K562 (cell line): Measurements from ENCODE around the gene CYP51A1. TPM values are rescaled to one million over a fixed set of nuclear protein-coding genes. Genes with fewer than 3 reads are reported as not detected.

Experiments used
- BCOR ChIP-seq: fragments of 450-650 bp; IDR thresholded peaks from 2 replicates; pipeline ENCODE4 v1.6.1; 2016
- CREBBP ChIP-seq: IDR thresholded peaks from one replicate; pipeline ENCODE4 v1.6.1; 2012; ENCODE audit warnings: low read depth, mild to moderate bottlenecking, control low read depth, inconsistent platforms, low read length
- CREM ChIP-seq: IDR thresholded peaks from 2 replicates; pipeline ENCODE4 v1.6.1; 2014; ENCODE audit warnings: antibody characterized with exemption, low read depth
- FOSL1 ChIP-seq: fragments of 200-800 bp; sonication (Bioruptor generic); conservative IDR thresholded peaks from 2 replicates; pipeline ENCODE4 v1.6.1; 2016; ENCODE audit warnings: missing genetic modification characterization, missing compliant biosample characterization
- LEF1 ChIP-seq: fragments of 450-650 bp; IDR thresholded peaks from 2 replicates; pipeline ENCODE4 v1.6.1; 2016; ENCODE audit warnings: mild to moderate bottlenecking
- MAFG ChIP-seq: fragments of 450-650 bp; conservative IDR thresholded peaks from 2 replicates; pipeline ENCODE4 v1.6.1; 2016; ENCODE audit warnings: missing genetic modification characterization, missing compliant biosample characterization
- PML ChIP-seq: IDR thresholded peaks from 2 replicates; pipeline ENCODE4 v1.6.1; 2012; ENCODE audit warnings: low read length, inconsistent platforms
- RBFOX2 ChIP-seq: fragments of 200-400 bp; formaldehyde crosslinking; IDR thresholded peaks from 2 replicates; pipeline ENCODE4 v1.6.1; 2017; ENCODE audit warnings: low read depth, mild to moderate bottlenecking, low read length, moderate library complexity
- SMAD4 ChIP-seq: fragments of 250-450 bp; sonication (Bioruptor Pico); conservative IDR thresholded peaks from 2 replicates; pipeline ENCODE4 v1.8.0; 2021; ENCODE audit warnings: inconsistent platforms, mild to moderate bottlenecking, moderate library complexity
- SP2 ChIP-seq: IDR thresholded peaks from 2 replicates; pipeline ENCODE4 v1.6.1; 2011; ENCODE audit warnings: mild to moderate bottlenecking, low read depth, low read length, moderate library complexity; ENCODE audit not compliant: poor library complexity, severe bottlenecking; ENCODE audit errors: extremely low read depth
- ZC3H4 ChIP-seq: sonication (generic); formaldehyde crosslinking; IDR thresholded peaks from 2 replicates; pipeline ENCODE4 v1.9.0; 2021; ENCODE audit warnings: missing genetic modification reagents, borderline replicate concordance
- ZEB2 ChIP-seq: fragments of 450-650 bp; IDR thresholded peaks from 2 replicates; pipeline ENCODE4 v1.6.1; 2016
- ZNF184 ChIP-seq: sonication (generic); formaldehyde crosslinking; IDR thresholded peaks from 2 replicates; pipeline ENCODE4 v1.5.0; 2020; ENCODE audit warnings: missing genetic modification reagents
- ZNF507 ChIP-seq: conservative IDR thresholded peaks from 2 replicates; pipeline ENCODE4 v1.6.1; 2017; ENCODE audit warnings: missing genetic modification characterization, missing compliant biosample characterization
- ZNF644 ChIP-seq: fragments of 200-800 bp; sonication (Bioruptor generic); IDR thresholded peaks from 2 replicates; pipeline ENCODE4 v1.6.1; 2016; ENCODE audit warnings: low read depth, missing genetic modification characterization, missing compliant biosample characterization
- polyA plus RNA-seq, 8 experiments: library from polyadenylated mRNA; depleted of rRNA in 4 of 8; stranded (reverse) in 5 of 8; unstranded in 3 of 8; fragments of >200 nt; fragmentation: Nextera tagmentation in 2 of 8; fragmentation: Illumina TruSeq in 1 of 8; extraction: Ambion mirVana in 2 of 8; extraction: Trizol in 1 of 8; gene quantifications; 2 replicates each; pipeline versions ENCODE4 v1.2.1 to v1.2.3, GENCODE V29; 2011 to 2014; ENCODE audit warnings: inconsistent platforms in 1 of 8, missing spikeins in 1 of 8
- total RNA-seq, 7 experiments: library from RNA; depleted of rRNA in 6 of 7; stranded (reverse); fragments of >200 nt in 6 of 7; fragmentation: Illumina TruSeq in 2 of 7; extraction: Trizol in 2 of 7; gene quantifications; 2 replicates each; pipeline versions ENCODE4 v1.2.1 to v1.2.3, GENCODE V29; 2011 to 2021; ENCODE audit warnings: low replicate concordance in 1 of 7
- TF ChIP-seq, protein P1 (sequence below): fragments of 450-650 bp; IDR thresholded peaks from 2 replicates; pipeline ENCODE4 v1.6.1; 2014; ENCODE audit warnings: low read depth, mild to moderate bottlenecking, moderate library complexity, borderline replicate concordance
- TF ChIP-seq, protein P2 (sequence below), 2 experiments: fragments of 250-450 bp in 1 of 2; fragments of 450-650 bp in 1 of 2; sonication (Bioruptor Pico) in 1 of 2; IDR thresholded peaks; 2 replicates each; pipeline versions ENCODE4 v1.6.1 to v1.8.0; 2016 to 2021; ENCODE audit warnings: mild to moderate bottlenecking in 2 of 2, moderate library complexity in 2 of 2, missing compliant biosample characterization in 1 of 2, missing genetic modification characterization in 1 of 2
- TF ChIP-seq, protein P3 (sequence below): fragments of 200-800 bp; sonication (Bioruptor generic); IDR thresholded peaks from 2 replicates; pipeline ENCODE4 v1.6.1; 2017; ENCODE audit warnings: missing genetic modification characterization, missing compliant biosample characterization
- TF ChIP-seq, protein P4 (sequence below): fragments of 200-800 bp; sonication (Bioruptor generic); IDR thresholded peaks from 2 replicates; pipeline ENCODE4 v1.6.1; 2017; ENCODE audit warnings: missing genetic modification characterization, missing compliant biosample characterization
- TF ChIP-seq, protein P5 (sequence below): sonication (generic); formaldehyde crosslinking; IDR thresholded peaks from 2 replicates; pipeline ENCODE4 v1.8.0; 2022; ENCODE audit warnings: mild to moderate bottlenecking, missing genetic modification reagents, borderline replicate concordance
- TF ChIP-seq, protein P6 (sequence below): sonication (generic); formaldehyde crosslinking; IDR thresholded peaks from 2 replicates; pipeline ENCODE4 v1.8.0; 2022; ENCODE audit warnings: missing genetic modification reagents, mild to moderate bottlenecking, borderline replicate concordance

Gene CYP51A1
- total and polyA plus RNA-seq, 9 of the 15 experiments (the other 6 are each of a cell fraction or from before 2014, with no cell fraction given) = 35.4 to 151 (median 80.3) TPM

DNA sequence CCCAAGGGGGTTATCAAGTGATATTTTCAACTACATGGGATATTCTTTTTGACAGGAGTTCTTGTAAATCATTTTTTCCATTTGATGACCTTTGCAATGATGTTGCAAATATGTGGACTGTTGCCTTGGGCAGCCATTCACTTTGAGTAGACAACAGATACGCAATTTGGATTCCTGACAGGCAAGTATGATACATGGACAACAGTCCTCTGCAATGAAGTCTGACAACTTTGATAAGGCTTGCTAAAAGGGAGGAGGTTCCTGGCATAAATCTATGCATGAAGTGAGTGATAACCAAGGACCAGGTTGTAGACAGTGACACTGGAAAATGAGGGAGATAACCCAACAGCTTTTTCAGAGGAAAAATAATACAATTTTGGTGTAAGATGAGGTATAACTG, 27.0 kb upstream of the CYP51A1 start (continued):
- TF ChIP-seq FOSL1 (tag) (0 out of 2 replicates have a peak, but pooled peaks have one; percentile 18), PML (peak; percentile 78), ZC3H4 (no peak), RBFOX2 (no peak), CREBBP (no peak), ZEB2 (peak; percentile 82; the same call in 1 of the 2 replicates), BCOR (peak; percentile 48; the same call in 1 of the 2 replicates), CREM (peak; percentile 61; the same call in 1 of the 2 replicates), SMAD4 (CRISPR knock-in tag) (peak; percentile 70), SP2 (no peak), ZNF507 (tag) (no peak), ZNF184 (CRISPR knock-in tag) (no peak), LEF1 (peak; percentile 34; the same call in 1 of the 2 replicates), MAFG (tag) (peak; percentile 82), ZNF644 (tag) (no peak)
- TF ChIP-seq, protein P1, sequence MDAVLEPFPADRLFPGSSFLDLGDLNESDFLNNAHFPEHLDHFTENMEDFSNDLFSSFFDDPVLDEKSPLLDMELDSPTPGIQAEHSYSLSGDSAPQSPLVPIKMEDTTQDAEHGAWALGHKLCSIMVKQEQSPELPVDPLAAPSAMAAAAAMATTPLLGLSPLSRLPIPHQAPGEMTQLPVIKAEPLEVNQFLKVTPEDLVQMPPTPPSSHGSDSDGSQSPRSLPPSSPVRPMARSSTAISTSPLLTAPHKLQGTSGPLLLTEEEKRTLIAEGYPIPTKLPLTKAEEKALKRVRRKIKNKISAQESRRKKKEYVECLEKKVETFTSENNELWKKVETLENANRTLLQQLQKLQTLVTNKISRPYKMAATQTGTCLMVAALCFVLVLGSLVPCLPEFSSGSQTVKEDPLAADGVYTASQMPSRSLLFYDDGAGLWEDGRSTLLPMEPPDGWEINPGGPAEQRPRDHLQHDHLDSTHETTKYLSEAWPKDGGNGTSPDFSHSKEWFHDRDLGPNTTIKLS = no peak
- TF ChIP-seq, protein P2, sequence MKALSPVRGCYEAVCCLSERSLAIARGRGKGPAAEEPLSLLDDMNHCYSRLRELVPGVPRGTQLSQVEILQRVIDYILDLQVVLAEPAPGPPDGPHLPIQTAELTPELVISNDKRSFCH (CRISPR knock-in tag; IDR thresholded peaks at IDR 0.05) = no peak
- TF ChIP-seq, protein P2 (tag; IDR thresholded peaks at IDR 0.05) = no peak
- TF ChIP-seq, protein P3, sequence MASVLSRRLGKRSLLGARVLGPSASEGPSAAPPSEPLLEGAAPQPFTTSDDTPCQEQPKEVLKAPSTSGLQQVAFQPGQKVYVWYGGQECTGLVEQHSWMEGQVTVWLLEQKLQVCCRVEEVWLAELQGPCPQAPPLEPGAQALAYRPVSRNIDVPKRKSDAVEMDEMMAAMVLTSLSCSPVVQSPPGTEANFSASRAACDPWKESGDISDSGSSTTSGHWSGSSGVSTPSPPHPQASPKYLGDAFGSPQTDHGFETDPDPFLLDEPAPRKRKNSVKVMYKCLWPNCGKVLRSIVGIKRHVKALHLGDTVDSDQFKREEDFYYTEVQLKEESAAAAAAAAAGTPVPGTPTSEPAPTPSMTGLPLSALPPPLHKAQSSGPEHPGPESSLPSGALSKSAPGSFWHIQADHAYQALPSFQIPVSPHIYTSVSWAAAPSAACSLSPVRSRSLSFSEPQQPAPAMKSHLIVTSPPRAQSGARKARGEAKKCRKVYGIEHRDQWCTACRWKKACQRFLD (CRISPR knock-in tag) = peak; percentile 75; the same call in 1 of the 2 replicates
- TF ChIP-seq, protein P4, sequence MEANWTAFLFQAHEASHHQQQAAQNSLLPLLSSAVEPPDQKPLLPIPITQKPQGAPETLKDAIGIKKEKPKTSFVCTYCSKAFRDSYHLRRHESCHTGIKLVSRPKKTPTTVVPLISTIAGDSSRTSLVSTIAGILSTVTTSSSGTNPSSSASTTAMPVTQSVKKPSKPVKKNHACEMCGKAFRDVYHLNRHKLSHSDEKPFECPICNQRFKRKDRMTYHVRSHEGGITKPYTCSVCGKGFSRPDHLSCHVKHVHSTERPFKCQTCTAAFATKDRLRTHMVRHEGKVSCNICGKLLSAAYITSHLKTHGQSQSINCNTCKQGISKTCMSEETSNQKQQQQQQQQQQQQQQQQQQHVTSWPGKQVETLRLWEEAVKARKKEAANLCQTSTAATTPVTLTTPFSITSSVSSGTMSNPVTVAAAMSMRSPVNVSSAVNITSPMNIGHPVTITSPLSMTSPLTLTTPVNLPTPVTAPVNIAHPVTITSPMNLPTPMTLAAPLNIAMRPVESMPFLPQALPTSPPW (CRISPR knock-in tag) = peak; percentile 42
- TF ChIP-seq, protein P5, sequence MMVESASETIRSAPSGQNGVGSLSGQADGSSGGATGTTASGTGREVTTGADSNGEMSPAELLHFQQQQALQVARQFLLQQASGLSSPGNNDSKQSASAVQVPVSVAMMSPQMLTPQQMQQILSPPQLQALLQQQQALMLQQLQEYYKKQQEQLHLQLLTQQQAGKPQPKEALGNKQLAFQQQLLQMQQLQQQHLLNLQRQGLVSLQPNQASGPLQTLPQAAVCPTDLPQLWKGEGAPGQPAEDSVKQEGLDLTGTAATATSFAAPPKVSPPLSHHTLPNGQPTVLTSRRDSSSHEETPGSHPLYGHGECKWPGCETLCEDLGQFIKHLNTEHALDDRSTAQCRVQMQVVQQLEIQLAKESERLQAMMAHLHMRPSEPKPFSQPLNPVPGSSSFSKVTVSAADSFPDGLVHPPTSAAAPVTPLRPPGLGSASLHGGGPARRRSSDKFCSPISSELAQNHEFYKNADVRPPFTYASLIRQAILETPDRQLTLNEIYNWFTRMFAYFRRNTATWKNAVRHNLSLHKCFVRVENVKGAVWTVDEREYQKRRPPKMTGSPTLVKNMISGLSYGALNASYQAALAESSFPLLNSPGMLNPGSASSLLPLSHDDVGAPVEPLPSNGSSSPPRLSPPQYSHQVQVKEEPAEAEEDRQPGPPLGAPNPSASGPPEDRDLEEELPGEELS = no peak
- TF ChIP-seq, protein P6, sequence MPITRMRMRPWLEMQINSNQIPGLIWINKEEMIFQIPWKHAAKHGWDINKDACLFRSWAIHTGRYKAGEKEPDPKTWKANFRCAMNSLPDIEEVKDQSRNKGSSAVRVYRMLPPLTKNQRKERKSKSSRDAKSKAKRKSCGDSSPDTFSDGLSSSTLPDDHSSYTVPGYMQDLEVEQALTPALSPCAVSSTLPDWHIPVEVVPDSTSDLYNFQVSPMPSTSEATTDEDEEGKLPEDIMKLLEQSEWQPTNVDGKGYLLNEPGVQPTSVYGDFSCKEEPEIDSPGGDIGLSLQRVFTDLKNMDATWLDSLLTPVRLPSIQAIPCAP (CRISPR knock-in tag) = no peak
